Mesodermal cell (in vitro differentiated cells): Measurements from ENCODE around the gene MITF.

ENCODE experiments used
- H3K27ac ChIP-seq: 2 replicates; pipeline ENCODE4 v1.7.0; 2013; ENCODE audit warnings: mild to moderate bottlenecking, low read depth, low read length, moderate library complexity; ENCODE audit not compliant: severe bottlenecking
- H3K36me3 ChIP-seq: 2 replicates; pipeline ENCODE4 v1.7.1; 2013; ENCODE audit warnings: mild to moderate bottlenecking, low read length, moderate library complexity; ENCODE audit not compliant: control insufficient read depth, insufficient read depth
- H3K4me1 ChIP-seq: one replicate; pipeline ENCODE4 v1.7.1; 2013; ENCODE audit warnings: mild to moderate bottlenecking, low read length; ENCODE audit not compliant: insufficient read depth, control insufficient read depth, poor library complexity, severe bottlenecking
- H3K4me3 ChIP-seq: 2 replicates; pipeline ENCODE4 v1.7.0; 2013; ENCODE audit warnings: low read length, control low read depth, mild to moderate bottlenecking; ENCODE audit not compliant: insufficient read depth, poor library complexity, severe bottlenecking; ENCODE audit errors: extremely low read depth
- H3K9me3 ChIP-seq: 2 replicates; pipeline ENCODE4 v1.7.1; 2013; ENCODE audit warnings: mild to moderate bottlenecking, low read length, moderate library complexity; ENCODE audit not compliant: control insufficient read depth
- WGBS, 2 experiments: methylation state at CpG; one replicate each; pipeline ENCODE4 v1.1.5; 2013; ENCODE audit warnings: missing lambda C conversion rate in 2 of 2; ENCODE audit not compliant: insufficient coverage in 2 of 2; 5-methylcytosine and 5-hydroxymethylcytosine counted together

MITF gene

GRCh38 chr3:69743975-69744906 lies 5.0 kb downstream of the MITF start:
- Histone ChIP-seq H3K27ac (no peak overlapping the region), H3K4me1 (no peaks in the 10 kb centered on the region), H3K4me3 (no peak overlapping the region), H3K9me3 (no peaks in the 10 kb centered on the region), H3K36me3 (no peaks in the 10 kb centered on the region)
- WGBS, 2 experiments = 94% methylated on average over 2 to 4 of the region's 8 CpGs

- Histone ChIP-seq H3K4me3 (no peak overlapping the region), H3K9me3 (no peaks in the 10 kb centered on the region), H3K36me3 (no peaks in the 10 kb centered on the region), H3K4me1 (no peaks in the 10 kb centered on the region), H3K27ac (no peak overlapping the region)
- WGBS, 2 experiments = 83 to 100% methylated on average over 1 of the region's 2 CpGs
These were observed 6.2 kb downstream of the MITF start for GRCh38 chr3:69745505-69745904.

GRCh38 chr3:69746119-69746518 lies 6.9 kb downstream of the MITF start:
- H3K4me1 ChIP-seq = no peaks in the 10 kb centered on the region
- no peaks in the 10 kb centered on the region for H3K36me3 ChIP-seq
- H3K4me3 ChIP-seq = no peak overlapping the region
- H3K9me3 ChIP-seq = no peaks in the 10 kb centered on the region
- no CpG with 5 or more reads among the region's 2 CpGs for WGBS, 2 experiments
- no peak overlapping the region for H3K27ac ChIP-seq

GRCh38 chr3:69747511-69748258 lies 8.4 kb downstream of the MITF start:
- no peaks in the 10 kb centered on the region for H3K36me3 ChIP-seq
- H3K9me3 ChIP-seq = peaks cover 1% of the 10 kb centered on the region
- no peak overlapping the region for H3K27ac ChIP-seq
- no CpG with 5 or more reads among the region's 2 CpGs for WGBS, 2 experiments
- H3K4me3 ChIP-seq = no peak overlapping the region
- H3K4me1 ChIP-seq = no peaks in the 10 kb centered on the region

- no peak overlapping the region for H3K27ac ChIP-seq
- WGBS, 2 experiments = 89 to 100% methylated on average over 1 to 2 of the region's 2 CpGs
- no peaks in the 10 kb centered on the region for H3K4me1 ChIP-seq
- H3K36me3 ChIP-seq = no peaks in the 10 kb centered on the region
- H3K4me3 ChIP-seq = no peak overlapping the region
- H3K9me3 ChIP-seq = peaks cover 9% of the 10 kb centered on the region
These were observed 9.2 kb downstream of the MITF start for GRCh38 chr3:69748503-69748902.

GRCh38 chr3:69749461-69749860 lies 10.2 kb downstream of the MITF start:
- no peak overlapping the region for H3K27ac ChIP-seq
- H3K4me1 ChIP-seq = no peaks in the 10 kb centered on the region
- 92 to 94% methylated on average over 2 of the region's 3 CpGs for WGBS, 2 experiments
- peaks cover 9% of the 10 kb centered on the region for H3K9me3 ChIP-seq
- H3K36me3 ChIP-seq = no peaks in the 10 kb centered on the region
- H3K4me3 ChIP-seq = no peak overlapping the region

GRCh38 chr3:69750549-69750948 lies 11.3 kb downstream of the MITF start:
- Histone ChIP-seq H3K9me3 (peaks cover 9% of the 10 kb centered on the region), H3K4me1 (no peaks in the 10 kb centered on the region), H3K4me3 (no peak overlapping the region), H3K27ac (no peak overlapping the region), H3K36me3 (no peaks in the 10 kb centered on the region)
- WGBS, 2 experiments = 80% methylated on average over 1 of the region's 2 CpGs; no CpG with 5 or more reads in 1 of the 2 experiments

GRCh38 chr3:69751074-69751476 lies 11.8 kb downstream of the MITF start:
- Histone ChIP-seq H3K36me3 (no peaks in the 10 kb centered on the region), H3K4me1 (no peaks in the 10 kb centered on the region), H3K4me3 (no peak overlapping the region), H3K27ac (no peak overlapping the region), H3K9me3 (peaks cover 9% of the 10 kb centered on the region)
- 100% methylated on average over 1 of the region's 1 CpG for WGBS, 2 experiments

- H3K27ac ChIP-seq = no peak overlapping the region
- H3K4me1 ChIP-seq = no peaks in the 10 kb centered on the region
- WGBS, 2 experiments = 83% methylated on average over 1 of the region's 1 CpG; no CpG with 5 or more reads in 1 of the 2 experiments
- H3K4me3 ChIP-seq = no peak overlapping the region
- peaks cover 9% of the 10 kb centered on the region for H3K9me3 ChIP-seq
- H3K36me3 ChIP-seq = no peaks in the 10 kb centered on the region
These were observed 13.0 kb downstream of the MITF start for GRCh38 chr3:69752241-69752640.

GRCh38 chr3:69753179-69753775 lies 14.0 kb downstream of the MITF start:
- no peaks in the 10 kb centered on the region for H3K4me1 ChIP-seq
- no peaks in the 10 kb centered on the region for H3K36me3 ChIP-seq
- no peak overlapping the region for H3K4me3 ChIP-seq
- no peak overlapping the region for H3K27ac ChIP-seq
- H3K9me3 ChIP-seq = peaks cover 9% of the 10 kb centered on the region
